HG03066 (cell line): ENCODE results near the gene LRRFIP1.

Source experiments
- ATAC-seq: cut with Tn5 transposase; IDR thresholded peaks from one replicate; pipeline ENCODE4 v1.9.1; 2021; ENCODE audit warnings: low read depth; ENCODE audit not compliant: unreplicated experiment

Gene LRRFIP1

DNA sequence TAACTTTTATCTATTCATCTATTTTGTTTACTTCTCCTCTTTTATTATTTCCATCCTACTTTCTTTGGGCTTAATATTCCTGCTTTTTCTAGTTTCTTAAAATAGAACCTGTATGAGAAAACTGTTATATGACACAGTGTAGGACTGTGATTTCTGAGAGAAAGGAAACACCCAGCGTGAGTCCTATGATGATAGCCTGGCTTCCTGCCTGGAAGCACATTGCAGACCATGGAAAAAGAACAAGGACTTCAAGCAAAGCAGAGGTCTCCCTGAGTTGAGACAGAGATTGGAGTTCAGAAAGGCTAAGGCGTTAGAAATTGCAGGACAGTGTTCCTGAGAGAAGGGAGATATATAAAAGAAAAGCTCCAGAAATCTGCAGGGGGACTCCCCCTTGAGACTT, 178.9 kb downstream of the LRRFIP1 start:
- no peak for ATAC-seq

DNA sequence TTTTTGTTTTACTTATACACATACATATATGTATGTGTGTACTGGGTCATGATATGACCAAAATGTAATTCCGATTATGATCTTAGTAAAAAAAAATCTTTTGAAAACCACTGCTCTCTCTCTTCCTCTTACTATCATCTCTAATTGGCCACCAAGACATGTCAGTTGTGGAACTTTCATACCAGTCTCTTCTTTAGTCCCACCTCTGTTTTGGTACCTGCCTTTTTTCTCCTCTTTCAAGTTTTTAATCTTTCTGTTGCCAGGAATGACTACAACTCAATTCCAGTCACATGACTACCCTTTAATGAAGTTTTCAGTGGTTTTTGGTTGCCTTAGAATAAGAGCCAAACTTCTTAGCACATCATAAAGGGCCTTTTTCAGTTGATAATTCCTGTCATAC, 188.2 kb downstream of the LRRFIP1 start:
- no peak for ATAC-seq

DNA sequence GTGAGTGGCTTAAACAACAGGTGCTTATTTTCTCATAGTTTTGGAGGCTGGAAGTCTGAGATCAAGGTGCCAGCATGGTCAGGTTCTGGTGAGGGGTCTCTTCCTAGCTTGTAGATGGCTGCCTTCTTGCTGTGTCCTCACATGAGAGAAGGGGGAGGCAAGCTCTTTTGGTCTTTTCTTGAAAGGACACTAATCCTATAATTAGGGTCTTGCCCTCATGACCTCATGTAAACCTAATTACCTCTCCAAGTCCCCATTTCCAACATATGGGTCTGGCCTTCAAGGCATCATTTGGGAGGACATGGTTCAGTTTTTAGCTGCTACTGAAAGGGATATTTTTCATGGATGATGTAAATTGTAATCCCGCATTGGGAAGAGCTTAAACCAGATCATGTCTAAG, 189.1 kb downstream of the LRRFIP1 start:
- ATAC-seq, result no peak

DNA sequence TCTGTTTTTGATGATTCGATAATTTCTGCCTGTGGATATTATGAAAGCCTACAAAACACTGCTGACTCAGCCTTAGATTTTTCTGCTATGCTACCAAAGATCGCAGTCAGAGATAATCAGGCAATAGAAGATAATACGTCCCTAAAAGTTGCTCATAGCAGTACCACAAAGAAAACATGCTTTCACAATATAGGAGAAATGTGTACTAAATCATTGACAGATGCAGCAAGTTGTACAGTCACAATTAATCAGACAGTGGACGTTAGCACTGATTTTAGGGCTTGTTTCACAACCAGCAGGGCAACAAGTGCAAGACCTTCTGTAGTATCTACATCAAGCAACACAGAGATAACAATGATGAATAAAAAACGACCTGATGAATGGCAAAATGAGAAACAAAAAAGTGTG, 190.7 kb downstream of the LRRFIP1 start:
- ATAC-seq, result no peak

GRCh38 chr2:237819231-237819630, 191.8 kb downstream of the LRRFIP1 start:
- no peak for ATAC-seq

DNA sequence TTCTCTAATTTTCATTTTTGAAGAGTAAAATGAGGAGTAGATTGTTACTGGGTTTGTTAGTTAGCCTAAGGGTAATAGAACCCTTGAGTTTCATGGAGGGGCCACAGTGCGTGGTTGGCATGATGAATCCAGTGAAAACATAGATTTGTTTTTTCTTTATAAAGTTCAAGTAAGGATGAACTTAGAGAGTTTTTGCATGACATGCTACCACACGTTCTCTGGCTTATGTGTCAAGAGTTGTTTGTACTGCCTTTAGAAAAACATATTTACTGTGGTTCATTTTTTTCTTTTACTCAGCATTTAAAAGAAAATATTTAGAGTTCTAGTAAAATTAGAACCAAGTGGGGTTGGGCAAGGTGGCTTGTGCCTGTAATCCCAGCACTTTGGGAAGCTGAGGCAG, 193.0 kb downstream of the LRRFIP1 start:
- no peak for ATAC-seq

- ATAC-seq, result no peak
Observed at GRCh38 chr2:237823544-237823943, 196.2 kb downstream of the LRRFIP1 start.

GRCh38 chr2:237824085-237824484, 196.7 kb downstream of the LRRFIP1 start:
- no peak for ATAC-seq

GRCh38 chr2:237827421-237827987, 200.1 kb downstream of the LRRFIP1 start:
- no peak for ATAC-seq
